Fibroblast of skin of left quadriceps (primary cell): ENCODE data around the gene PDZD2.

Source experiments
- DNase-seq, 2 experiments: peaks; one replicate each; pipeline ENCODE4 v3.0.0-alpha.2; 2013; ENCODE audit warnings: low read depth in 2 of 2

Gene PDZD2

GRCh38 chr5:31931874-31932273, 292.9 kb downstream of the PDZD2 start:
- DNase-seq, result no peak

GRCh38 chr5:31934156-31934555, 295.2 kb downstream of the PDZD2 start:
- DNase-seq, result no peak

- no peak for DNase-seq
These were observed 296.8 kb downstream of the PDZD2 start for GRCh38 chr5:31935496-31936369.

GRCh38 chr5:31936683-31937082, 297.8 kb downstream of the PDZD2 start:
- DNase-seq, result no peak

GRCh38 chr5:31937226-31937625, 298.3 kb downstream of the PDZD2 start:
- no peak for DNase-seq

- DNase-seq, result no peak
These were observed 298.8 kb downstream of the PDZD2 start for GRCh38 chr5:31937703-31938102.

GRCh38 chr5:31939151-31939550, 300.2 kb downstream of the PDZD2 start:
- no peak for DNase-seq

GRCh38 chr5:31941151-31941755, 302.3 kb downstream of the PDZD2 start:
- no peak for DNase-seq

GRCh38 chr5:31942546-31942945, 303.6 kb downstream of the PDZD2 start:
- DNase-seq, result no peak

- DNase-seq, result no peak
These were observed 305.9 kb downstream of the PDZD2 start for GRCh38 chr5:31944684-31945445.

- no peak for DNase-seq
These were observed 309.1 kb downstream of the PDZD2 start for GRCh38 chr5:31948006-31948405.

GRCh38 chr5:31952067-31952466, 313.1 kb downstream of the PDZD2 start:
- DNase-seq, result peak in 1 of 2 experiments; percentile 32

GRCh38 chr5:31954091-31954490, 315.2 kb downstream of the PDZD2 start:
- DNase-seq, result peak in 1 of 2 experiments; percentile 9

GRCh38 chr5:31957151-31957550, 318.2 kb downstream of the PDZD2 start:
- DNase-seq, result no peak

GRCh38 chr5:31962351-31962751, 323.4 kb downstream of the PDZD2 start:
- DNase-seq, result no peak

- no peak for DNase-seq
These were observed 324.0 kb downstream of the PDZD2 start for GRCh38 chr5:31962871-31963307.

- DNase-seq, result no peak
These were observed 324.6 kb downstream of the PDZD2 start for GRCh38 chr5:31963358-31964006.

GRCh38 chr5:31964007-31964360, 325.1 kb downstream of the PDZD2 start:
- no peak for DNase-seq

GRCh38 chr5:31965227-31965626, 326.3 kb downstream of the PDZD2 start:
- no peak for DNase-seq

- no peak for DNase-seq
These were observed 328.0 kb downstream of the PDZD2 start for GRCh38 chr5:31966936-31967335.

- DNase-seq, result no peak
These were observed 328.5 kb downstream of the PDZD2 start for GRCh38 chr5:31967461-31967860.

- no peak for DNase-seq
These were observed 333.6 kb downstream of the PDZD2 start for GRCh38 chr5:31972558-31972957.
